Measurements from ENCODE around the gene RPS6KA2.

Gene RPS6KA2

DNA sequence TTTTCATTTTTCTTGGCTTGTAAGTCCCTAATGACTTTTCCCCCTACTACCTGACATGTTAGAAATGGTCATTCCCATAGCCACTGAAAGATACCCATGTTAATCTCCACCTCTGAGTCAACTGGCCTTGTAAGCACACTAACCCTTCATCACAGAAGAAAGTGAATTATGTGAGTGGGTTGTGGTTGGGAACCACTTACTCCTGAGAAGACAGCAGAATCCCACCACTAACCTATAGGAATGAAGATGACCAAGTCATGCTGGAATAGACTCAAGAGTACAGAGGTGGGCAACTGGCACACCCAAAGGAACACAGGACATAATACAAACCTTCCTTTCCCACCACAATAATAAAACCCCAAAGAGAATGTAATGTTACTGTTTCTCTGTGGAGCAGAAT lies 70.7 kb downstream of the RPS6KA2 start:
- peaks cover 0 to 21% (median 5%) of the 10 kb centered on the region in 4 experiments for H3K4me1 ChIP-seq (ENCODE audit: control extremely low read depth in 1 of 4, control insufficient read depth in 4 of 4, insufficient read depth in 4 of 4, low read length in 3 of 4)
- peak in 1 of 3 donors; percentile 8 for DNase-seq
- H3K27me3 ChIP-seq (replicated peaks in 2 of 5; ENCODE audit: control insufficient read depth in 4 of 5, insufficient read depth in 5 of 5, low read length in 4 of 5), result no peaks in the 10 kb centered on the region
- H3K27ac ChIP-seq (ENCODE audit: insufficient read depth in 1 of 2, low read depth in 1 of 2, low read length in 2 of 2, poor library complexity in 1 of 2, severe bottlenecking in 2 of 2), result peak overlapping the region in 1 of 2 experiments; percentile 18
- ChIA-PET POLR2A (interaction anchor here (1.2 kb wide), 1 partner anchor 18 kb away, joined by 4 read pairs; no protein-coding TSS in a partner anchor), CTCF (interaction anchor here (1.2 kb wide), 1 partner anchor 11 kb away, joined by 3 read pairs; no protein-coding TSS in a partner anchor)
- no peaks in the 10 kb centered on the region for H3K36me3 ChIP-seq (ENCODE audit: control insufficient read depth in 4 of 4, insufficient read depth in 4 of 4, low read length in 3 of 4)
- H3K4me3 ChIP-seq (ENCODE audit: control insufficient read depth in 1 of 7, extremely low read depth in 1 of 7, insufficient read depth in 4 of 7, low read depth in 2 of 7, low read length in 6 of 7), result no peak overlapping the region
- peaks cover 0 to 12% (median 3%) of the 10 kb centered on the region in 5 experiments for H3K9me3 ChIP-seq (ENCODE audit: control extremely low read depth in 1 of 5, control insufficient read depth in 4 of 5, insufficient read depth in 2 of 5, low read depth in 1 of 5, low read length in 4 of 5)

- ChIA-PET CTCF (no interaction called here), POLR2A (no interaction called here)
- Histone ChIP-seq H3K4me1 (ENCODE audit: control extremely low read depth in 1 of 4, control insufficient read depth in 4 of 4, insufficient read depth in 4 of 4, low read length in 3 of 4) (peaks cover 0 to 21% (median 5%) of the 10 kb centered on the region in 4 experiments), H3K27me3 (replicated peaks in 2 of 5; ENCODE audit: control insufficient read depth in 4 of 5, insufficient read depth in 5 of 5, low read length in 4 of 5) (no peaks in the 10 kb centered on the region), H3K27ac (ENCODE audit: insufficient read depth in 1 of 2, low read depth in 1 of 2, low read length in 2 of 2, poor library complexity in 1 of 2, severe bottlenecking in 2 of 2) (no peak overlapping the region), H3K9me3 (ENCODE audit: control extremely low read depth in 1 of 5, control insufficient read depth in 4 of 5, insufficient read depth in 2 of 5, low read depth in 1 of 5, low read length in 4 of 5) (peaks cover 0 to 12% (median 2%) of the 10 kb centered on the region in 5 experiments), H3K4me3 (ENCODE audit: control insufficient read depth in 1 of 7, extremely low read depth in 1 of 7, insufficient read depth in 4 of 7, low read depth in 2 of 7, low read length in 6 of 7) (no peak overlapping the region), H3K36me3 (ENCODE audit: control insufficient read depth in 4 of 4, insufficient read depth in 4 of 4, low read length in 3 of 4) (no peaks in the 10 kb centered on the region)
- WGBS (ENCODE audit: insufficient coverage), result 98% methylated on average over 5 of the region's 6 CpGs
- DNase-seq, result no peak
Observed at GRCh38 chr6:166555086-166555485, 72.0 kb downstream of the RPS6KA2 start.

- Histone ChIP-seq H3K36me3 (ENCODE audit: control insufficient read depth in 4 of 4, insufficient read depth in 4 of 4, low read length in 3 of 4) (no peaks in the 10 kb centered on the region), H3K9me3 (ENCODE audit: control extremely low read depth in 1 of 5, control insufficient read depth in 4 of 5, insufficient read depth in 2 of 5, low read depth in 1 of 5, low read length in 4 of 5) (peaks cover 0 to 5% (median 1%) of the 10 kb centered on the region in 5 experiments), H3K27ac (ENCODE audit: insufficient read depth in 1 of 2, low read depth in 1 of 2, low read length in 2 of 2, poor library complexity in 1 of 2, severe bottlenecking in 2 of 2) (no peak overlapping the region), H3K27me3 (replicated peaks in 2 of 5; ENCODE audit: control insufficient read depth in 4 of 5, insufficient read depth in 5 of 5, low read length in 4 of 5) (no peaks in the 10 kb centered on the region), H3K4me1 (ENCODE audit: control extremely low read depth in 1 of 4, control insufficient read depth in 4 of 4, insufficient read depth in 4 of 4, low read length in 3 of 4) (peaks cover 0 to 21% (median 5%) of the 10 kb centered on the region in 4 experiments), H3K4me3 (ENCODE audit: control insufficient read depth in 1 of 7, extremely low read depth in 1 of 7, insufficient read depth in 4 of 7, low read depth in 2 of 7, low read length in 6 of 7) (no peak overlapping the region)
- DNase-seq, result no peak
- ChIA-PET POLR2A (no interaction called here), CTCF (interaction anchor here (1.1 kb wide), 1 partner anchor 12 kb away, joined by 5 read pairs; no protein-coding TSS in a partner anchor)
- WGBS (ENCODE audit: insufficient coverage), result 96% methylated on average over 7 of the region's 8 CpGs
Observed at GRCh38 chr6:166554316-166554715, 72.7 kb downstream of the RPS6KA2 start.

GRCh38 chr6:166553563-166554271 lies 73.3 kb downstream of the RPS6KA2 start:
- H3K4me3 ChIP-seq (ENCODE audit: control insufficient read depth in 1 of 7, extremely low read depth in 1 of 7, insufficient read depth in 4 of 7, low read depth in 2 of 7, low read length in 6 of 7), result no peak overlapping the region
- ChIA-PET CTCF (interaction anchor here (1.1 kb wide), 1 partner anchor 11 kb away, joined by 5 read pairs; no protein-coding TSS in a partner anchor), POLR2A (no interaction called here)
- H3K9me3 ChIP-seq (ENCODE audit: control extremely low read depth in 1 of 5, control insufficient read depth in 4 of 5, insufficient read depth in 2 of 5, low read depth in 1 of 5, low read length in 4 of 5), result peaks cover 0 to 3% (median 0%) of the 10 kb centered on the region in 5 experiments
- no peaks in the 10 kb centered on the region for H3K36me3 ChIP-seq (ENCODE audit: control insufficient read depth in 4 of 4, insufficient read depth in 4 of 4, low read length in 3 of 4)
- peaks cover 0 to 21% (median 5%) of the 10 kb centered on the region in 4 experiments for H3K4me1 ChIP-seq (ENCODE audit: control extremely low read depth in 1 of 4, control insufficient read depth in 4 of 4, insufficient read depth in 4 of 4, low read length in 3 of 4)
- 100% methylated on average over 13 of the region's 13 CpGs for WGBS (ENCODE audit: insufficient coverage)
- no peak overlapping the region for H3K27ac ChIP-seq (ENCODE audit: insufficient read depth in 1 of 2, low read depth in 1 of 2, low read length in 2 of 2, poor library complexity in 1 of 2, severe bottlenecking in 2 of 2)
- no peaks in the 10 kb centered on the region for H3K27me3 ChIP-seq (replicated peaks in 2 of 5; ENCODE audit: control insufficient read depth in 4 of 5, insufficient read depth in 5 of 5, low read length in 4 of 5)
- DNase-seq, result no peak

- H3K9me3 ChIP-seq (ENCODE audit: control extremely low read depth in 1 of 5, control insufficient read depth in 4 of 5, insufficient read depth in 2 of 5, low read depth in 1 of 5, low read length in 4 of 5), result peaks cover 0 to 3% (median 0%) of the 10 kb centered on the region in 5 experiments
- ChIA-PET POLR2A (interaction anchor here (0.7 kb wide), 1 partner anchor 102 kb away, joined by 4 read pairs; no protein-coding TSS in a partner anchor), CTCF (no interaction called here)
- H3K4me1 ChIP-seq (ENCODE audit: control extremely low read depth in 1 of 4, control insufficient read depth in 4 of 4, insufficient read depth in 4 of 4, low read length in 3 of 4), result peaks cover 0 to 16% (median 3%) of the 10 kb centered on the region in 4 experiments
- no peak overlapping the region for H3K27ac ChIP-seq (ENCODE audit: insufficient read depth in 1 of 2, low read depth in 1 of 2, low read length in 2 of 2, poor library complexity in 1 of 2, severe bottlenecking in 2 of 2)
- H3K4me3 ChIP-seq (ENCODE audit: control insufficient read depth in 1 of 7, extremely low read depth in 1 of 7, insufficient read depth in 4 of 7, low read depth in 2 of 7, low read length in 6 of 7), result no peak overlapping the region
- 100% methylated on average over 3 of the region's 7 CpGs for WGBS (ENCODE audit: insufficient coverage)
- no peaks in the 10 kb centered on the region for H3K36me3 ChIP-seq (ENCODE audit: control insufficient read depth in 4 of 4, insufficient read depth in 4 of 4, low read length in 3 of 4)
- no peaks in the 10 kb centered on the region for H3K27me3 ChIP-seq (replicated peaks in 2 of 5; ENCODE audit: control insufficient read depth in 4 of 5, insufficient read depth in 5 of 5, low read length in 4 of 5)
- no peak for DNase-seq
Observed at GRCh38 chr6:166552600-166552999, 74.5 kb downstream of the RPS6KA2 start.

GRCh38 chr6:166551754-166552495 lies 75.1 kb downstream of the RPS6KA2 start:
- POLR2A ChIA-PET, result no interaction called here
- WGBS (ENCODE audit: insufficient coverage), result 94% methylated on average over 14 of the region's 16 CpGs
- H3K4me3 ChIP-seq (ENCODE audit: control insufficient read depth in 1 of 7, extremely low read depth in 1 of 7, insufficient read depth in 4 of 7, low read depth in 2 of 7, low read length in 6 of 7), result no peak overlapping the region
- H3K4me1 ChIP-seq (ENCODE audit: control extremely low read depth in 1 of 4, control insufficient read depth in 4 of 4, insufficient read depth in 4 of 4, low read length in 3 of 4), result peaks cover 0 to 10% (median under 1%) of the 10 kb centered on the region in 4 experiments
- no peaks in the 10 kb centered on the region for H3K36me3 ChIP-seq (ENCODE audit: control insufficient read depth in 4 of 4, insufficient read depth in 4 of 4, low read length in 3 of 4)
- DNase-seq, result no peak
- H3K27ac ChIP-seq (ENCODE audit: insufficient read depth in 1 of 2, low read depth in 1 of 2, low read length in 2 of 2, poor library complexity in 1 of 2, severe bottlenecking in 2 of 2), result no peak overlapping the region
- peaks cover 0 to 3% (median 0%) of the 10 kb centered on the region in 5 experiments for H3K9me3 ChIP-seq (ENCODE audit: control extremely low read depth in 1 of 5, control insufficient read depth in 4 of 5, insufficient read depth in 2 of 5, low read depth in 1 of 5, low read length in 4 of 5)
- no peaks in the 10 kb centered on the region for H3K27me3 ChIP-seq (replicated peaks in 2 of 5; ENCODE audit: control insufficient read depth in 4 of 5, insufficient read depth in 5 of 5, low read length in 4 of 5)
- CTCF ChIA-PET, result no interaction called here

DNA sequence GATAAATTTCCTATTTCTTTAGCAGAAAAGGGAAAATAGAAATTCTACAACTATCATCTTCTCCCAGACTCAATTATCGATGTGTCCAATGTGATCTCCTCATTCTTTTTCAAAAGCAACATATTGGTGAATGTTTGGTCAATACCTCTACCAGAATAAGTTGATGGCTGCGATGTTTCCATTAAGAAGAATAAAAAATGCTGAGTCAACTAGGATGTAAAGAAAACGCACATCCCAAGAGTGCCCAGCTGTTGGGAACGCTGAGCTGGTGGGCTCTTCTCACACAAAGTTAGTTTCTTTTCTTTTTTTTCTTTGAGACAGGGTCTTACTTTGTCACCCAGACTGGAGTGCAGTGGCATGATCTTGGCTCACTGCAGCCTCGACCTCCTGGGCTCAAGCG lies 80.4 kb downstream of the RPS6KA2 start:
- ChIA-PET POLR2A (no interaction called here), CTCF (no interaction called here)
- no peaks in the 10 kb centered on the region for H3K4me1 ChIP-seq (ENCODE audit: control extremely low read depth in 1 of 4, control insufficient read depth in 4 of 4, insufficient read depth in 4 of 4, low read length in 3 of 4)
- H3K9me3 ChIP-seq (ENCODE audit: control extremely low read depth in 1 of 5, control insufficient read depth in 4 of 5, insufficient read depth in 2 of 5, low read depth in 1 of 5, low read length in 4 of 5), result peaks cover 0 to 3% (median 0%) of the 10 kb centered on the region in 5 experiments
- no peak for DNase-seq
- no peak overlapping the region for H3K4me3 ChIP-seq (ENCODE audit: control insufficient read depth in 1 of 7, extremely low read depth in 1 of 7, insufficient read depth in 4 of 7, low read depth in 2 of 7, low read length in 6 of 7)
- WGBS (ENCODE audit: insufficient coverage), result 98% methylated on average over 4 of the region's 6 CpGs
- H3K36me3 ChIP-seq (ENCODE audit: control insufficient read depth in 4 of 4, insufficient read depth in 4 of 4, low read length in 3 of 4), result no peaks in the 10 kb centered on the region
- H3K27ac ChIP-seq (ENCODE audit: insufficient read depth in 1 of 2, low read depth in 1 of 2, low read length in 2 of 2, poor library complexity in 1 of 2, severe bottlenecking in 2 of 2), result no peak overlapping the region
- H3K27me3 ChIP-seq (replicated peaks in 2 of 5; ENCODE audit: control insufficient read depth in 4 of 5, insufficient read depth in 5 of 5, low read length in 4 of 5), result no peaks in the 10 kb centered on the region
